HepG2 (cell line): ENCODE measurements around the gene PLAA. TPM values are rescaled to one million over a fixed set of nuclear protein-coding genes. Genes with fewer than 3 reads are reported as not detected.
A peak's percentile ranks its signal among the peaks of the same experiment; 100 is the strongest.

Experiments used
- FLYWCH1 ChIP-seq: sonication (generic); formaldehyde crosslinking; IDR thresholded peaks from 2 replicates; pipeline ENCODE4 v1.8.1; 2023; ENCODE audit warnings: mild to moderate bottlenecking, missing genetic modification reagents
- GZF1 ChIP-seq: sonication (generic); formaldehyde crosslinking; IDR thresholded peaks from 2 replicates; pipeline ENCODE4 v1.5.1; 2020; ENCODE audit warnings: mild to moderate bottlenecking, missing genetic modification reagents
- KAT8 ChIP-seq: IDR thresholded peaks from 2 replicates; pipeline ENCODE4 v1.6.1; 2016; ENCODE audit warnings: missing genetic modification reagents, missing compliant biosample characterization
- MATR3 ChIP-seq: sonication (generic); formaldehyde crosslinking; IDR thresholded peaks from 2 replicates; pipeline ENCODE4 v1.4.0; 2020; ENCODE audit warnings: missing genetic modification reagents
- MAZ ChIP-seq, 2 experiments: sonication (generic) in 1 of 2; formaldehyde crosslinking in 1 of 2; IDR thresholded peaks; 2 replicates each; pipeline versions ENCODE4 v1.5.0 to v1.6.1; 2012 to 2020; ENCODE audit warnings: low read depth in 2 of 2, mild to moderate bottlenecking in 2 of 2, borderline replicate concordance in 1 of 2, improper control_type of control experiment in 1 of 2, low read length in 1 of 2, missing genetic modification reagents in 1 of 2, moderate library complexity in 1 of 2
- MIXL1 ChIP-seq: IDR thresholded peaks from 2 replicates; pipeline ENCODE4 v1.6.1; 2016
- NAIF1 ChIP-seq: sonication (generic); formaldehyde crosslinking; IDR thresholded peaks from 2 replicates; pipeline ENCODE4 v1.5.0; 2020; ENCODE audit warnings: mild to moderate bottlenecking, missing genetic modification reagents, borderline replicate concordance
- NR2F6 ChIP-seq, 2 experiments: IDR thresholded peaks; 2 replicates each; pipeline ENCODE4 v1.6.1; 2016; ENCODE audit warnings: antibody characterized with exemption in 1 of 2, mild to moderate bottlenecking in 1 of 2
- SALL2 ChIP-seq: sonication (generic); formaldehyde crosslinking; IDR thresholded peaks from 2 replicates; pipeline ENCODE4 v1.8.1; 2023; ENCODE audit warnings: mild to moderate bottlenecking, missing genetic modification reagents, inconsistent platforms
- SAP130 ChIP-seq: IDR thresholded peaks from 2 replicates; pipeline ENCODE4 v1.6.1; 2016; ENCODE audit warnings: low read depth
- SMARCC2 ChIP-seq: fragments of 450-650 bp; IDR thresholded peaks from 2 replicates; pipeline ENCODE4 v1.6.1; 2017; ENCODE audit warnings: antibody characterized with exemption, mild to moderate bottlenecking
- SP5 ChIP-seq: IDR thresholded peaks from 2 replicates; pipeline ENCODE4 v1.6.1; 2016; ENCODE audit warnings: low read depth, borderline replicate concordance
- ZMAT3 ChIP-seq: sonication (generic); formaldehyde crosslinking; conservative IDR thresholded peaks from 2 replicates; pipeline ENCODE4 v1.7.0; 2021; ENCODE audit warnings: missing genetic modification reagents
- ZNF530 ChIP-seq: sonication (generic); formaldehyde crosslinking; IDR thresholded peaks from 2 replicates; pipeline ENCODE4 v1.5.0; 2020; ENCODE audit warnings: low read depth, mild to moderate bottlenecking, missing genetic modification reagents
- ZNF674 ChIP-seq: sonication (generic); formaldehyde crosslinking; IDR thresholded peaks from 2 replicates; pipeline ENCODE4 v1.5.0; 2020; ENCODE audit warnings: low read depth, mild to moderate bottlenecking, missing genetic modification reagents
- ZNF678 ChIP-seq: sonication (generic); formaldehyde crosslinking; IDR thresholded peaks from 2 replicates; pipeline ENCODE4 v1.4.0; 2020; ENCODE audit warnings: mild to moderate bottlenecking, missing genetic modification reagents
- ZNF724P ChIP-seq: sonication (generic); formaldehyde crosslinking; IDR thresholded peaks from 2 replicates; pipeline ENCODE4 v1.8.0; 2022; ENCODE audit warnings: missing genetic modification reagents, borderline replicate concordance
- ZNF879 ChIP-seq: sonication (generic); formaldehyde crosslinking; IDR thresholded peaks from 2 replicates; pipeline ENCODE4 v1.8.1; 2023; ENCODE audit warnings: missing genetic modification reagents
- polyA plus RNA-seq, 8 experiments: library from polyadenylated mRNA; depleted of rRNA in 3 of 8; stranded (reverse) in 7 of 8; unstranded in 1 of 8; fragments of >200 nt; fragmentation: Illumina TruSeq in 4 of 8; extraction: Trizol in 4 of 8; gene quantifications; 2 replicates each; pipeline versions ENCODE4 v1.2.1 to v1.2.3, GENCODE V29; 2011 to 2016; ENCODE audit warnings: low read depth in 4 of 8, missing spikeins in 1 of 8, mixed read lengths in 1 of 8; ENCODE audit not compliant: insufficient read depth in 1 of 8
- total RNA-seq, 5 experiments: library from RNA; depleted of rRNA; stranded (reverse); fragments of >200 nt; fragmentation: Illumina TruSeq; extraction: Trizol; gene quantifications; 2 replicates each; pipeline ENCODE4 v1.2.3, GENCODE V29; 2016; ENCODE audit warnings: low read depth in 1 of 5
- TF ChIP-seq, protein P1 (sequence below): sonication (generic); formaldehyde crosslinking; IDR thresholded peaks from 2 replicates; pipeline ENCODE4 v1.4.0; 2020; ENCODE audit warnings: missing genetic modification reagents, borderline replicate concordance
- TF ChIP-seq, protein P2 (sequence below): sonication (generic); formaldehyde crosslinking; IDR thresholded peaks from 2 replicates; pipeline ENCODE4 v1.5.0; 2020; ENCODE audit warnings: mild to moderate bottlenecking, missing genetic modification reagents
- TF ChIP-seq, protein P3 (sequence below), 2 experiments: fragments of 450-650 bp in 1 of 2; sonication (generic) in 1 of 2; formaldehyde crosslinking; IDR thresholded peaks; 2 replicates each; pipeline versions ENCODE4 v1.5.0 to v1.8.0; 2020 to 2022; ENCODE audit warnings: mild to moderate bottlenecking in 1 of 2, missing genetic modification reagents in 1 of 2

PLAA gene
- total and polyA plus RNA-seq, 2 of the 13 experiments (the other 11 are each of a cell fraction or from before 2014, with no cell fraction given): 5.8 to 22.9 TPM

DNA sequence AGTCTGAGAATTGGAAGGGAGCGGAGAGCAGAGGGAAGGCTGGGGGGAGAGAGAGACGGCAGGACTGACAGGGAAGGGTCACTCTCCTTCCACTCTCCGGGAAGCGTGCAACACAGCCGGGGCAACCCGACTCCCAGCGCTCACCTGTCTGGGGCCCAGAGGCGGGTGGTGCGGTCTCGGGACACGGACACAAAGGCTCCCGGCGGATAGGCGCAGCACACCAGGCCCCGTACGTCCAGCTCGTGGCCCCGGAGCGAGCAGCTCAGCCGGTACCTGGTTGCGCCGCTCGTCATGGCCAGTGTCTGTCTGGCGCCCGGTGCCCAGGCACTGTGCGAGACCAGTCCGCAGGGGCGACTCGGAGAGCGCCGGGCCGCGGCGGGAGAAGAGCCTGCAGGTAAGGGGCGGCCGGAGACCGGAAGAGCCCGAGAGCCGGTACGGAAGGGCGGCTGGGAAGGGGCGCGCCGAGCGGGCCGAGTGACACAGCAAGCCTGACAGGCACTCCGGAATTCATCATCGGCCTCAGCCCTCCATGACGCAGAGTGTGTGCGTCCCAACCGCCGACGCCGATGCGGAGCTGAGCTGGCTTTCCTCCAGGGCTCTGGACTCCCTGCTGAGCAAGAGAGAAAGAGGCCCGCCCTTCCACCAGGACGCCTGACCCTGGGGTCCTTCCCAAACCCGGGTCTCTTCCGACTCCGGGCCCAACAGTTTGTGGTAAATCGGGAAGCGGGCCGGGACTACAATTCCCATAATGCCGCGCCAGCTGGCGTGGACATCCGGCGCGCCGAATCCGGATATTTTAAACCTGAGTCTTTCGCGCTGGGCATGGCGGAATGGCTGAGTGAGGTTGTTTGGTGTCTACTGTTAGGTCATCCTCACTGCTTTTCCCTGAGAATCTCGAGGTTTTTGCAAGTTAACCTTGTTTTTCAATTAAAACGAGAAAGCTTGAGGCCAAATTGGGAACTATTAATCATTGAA lies at the start of gene PLAA (continued):
- TF ChIP-seq, protein P1, sequence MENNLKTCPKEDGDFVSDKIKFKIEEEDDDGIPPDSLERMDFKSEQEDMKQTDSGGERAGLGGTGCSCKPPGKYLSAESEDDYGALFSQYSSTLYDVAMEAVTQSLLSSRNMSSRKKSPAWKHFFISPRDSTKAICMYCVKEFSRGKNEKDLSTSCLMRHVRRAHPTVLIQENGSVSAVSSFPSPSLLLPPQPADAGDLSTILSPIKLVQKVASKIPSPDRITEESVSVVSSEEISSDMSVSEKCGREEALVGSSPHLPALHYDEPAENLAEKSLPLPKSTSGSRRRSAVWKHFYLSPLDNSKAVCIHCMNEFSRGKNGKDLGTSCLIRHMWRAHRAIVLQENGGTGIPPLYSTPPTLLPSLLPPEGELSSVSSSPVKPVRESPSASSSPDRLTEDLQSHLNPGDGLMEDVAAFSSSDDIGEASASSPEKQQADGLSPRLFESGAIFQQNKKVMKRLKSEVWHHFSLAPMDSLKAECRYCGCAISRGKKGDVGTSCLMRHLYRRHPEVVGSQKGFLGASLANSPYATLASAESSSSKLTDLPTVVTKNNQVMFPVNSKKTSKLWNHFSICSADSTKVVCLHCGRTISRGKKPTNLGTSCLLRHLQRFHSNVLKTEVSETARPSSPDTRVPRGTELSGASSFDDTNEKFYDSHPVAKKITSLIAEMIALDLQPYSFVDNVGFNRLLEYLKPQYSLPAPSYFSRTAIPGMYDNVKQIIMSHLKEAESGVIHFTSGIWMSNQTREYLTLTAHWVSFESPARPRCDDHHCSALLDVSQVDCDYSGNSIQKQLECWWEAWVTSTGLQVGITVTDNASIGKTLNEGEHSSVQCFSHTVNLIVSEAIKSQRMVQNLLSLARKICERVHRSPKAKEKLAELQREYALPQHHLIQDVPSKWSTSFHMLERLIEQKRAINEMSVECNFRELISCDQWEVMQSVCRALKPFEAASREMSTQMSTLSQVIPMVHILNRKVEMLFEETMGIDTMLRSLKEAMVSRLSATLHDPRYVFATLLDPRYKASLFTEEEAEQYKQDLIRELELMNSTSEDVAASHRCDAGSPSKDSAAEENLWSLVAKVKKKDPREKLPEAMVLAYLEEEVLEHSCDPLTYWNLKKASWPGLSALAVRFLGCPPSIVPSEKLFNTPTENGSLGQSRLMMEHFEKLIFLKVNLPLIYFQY (CRISPR knock-in tag): peak; percentile 79; the same call in 1 of the 2 replicates
- TF ChIP-seq NAIF1 (CRISPR knock-in tag) (no peak), ZNF530 (CRISPR knock-in tag) (no peak), ZNF678 (CRISPR knock-in tag) (peak; percentile 85; the same call in 1 of the 2 replicates), SALL2 (CRISPR knock-in tag) (no peak; the same call in 1 of the 2 replicates), ZNF879 (no peak), SMARCC2 (no peak), MATR3 (CRISPR knock-in tag) (no peak), SP5 (no peak), NR2F6 (IDR thresholded peaks at IDR 0.05) (no peak), NR2F6 (CRISPR knock-in tag; IDR thresholded peaks at IDR 0.05) (0 out of 2 replicates have a peak, but pooled peaks have one; percentile 33), SAP130 (peak; percentile 96), MAZ (IDR thresholded peaks at IDR 0.05; ENCODE audit: borderline replicate concordance, low read depth, low read length) (no peak), MAZ (CRISPR knock-in tag; IDR thresholded peaks at IDR 0.05; ENCODE audit: low read depth) (peak; percentile 78), FLYWCH1 (CRISPR knock-in tag) (no peak), GZF1 (CRISPR knock-in tag) (peak; percentile 81; the same call in 1 of the 2 replicates), KAT8 (CRISPR knock-in tag) (peak; percentile 96), MIXL1 (no peak; the same call in 1 of the 2 replicates), ZMAT3 (peak; percentile 89), ZNF674 (CRISPR knock-in tag) (no peak), ZNF724P (CRISPR knock-in tag) (0 out of 2 replicates have a peak, but pooled peaks have one; percentile 27)
- TF ChIP-seq, protein P2, sequence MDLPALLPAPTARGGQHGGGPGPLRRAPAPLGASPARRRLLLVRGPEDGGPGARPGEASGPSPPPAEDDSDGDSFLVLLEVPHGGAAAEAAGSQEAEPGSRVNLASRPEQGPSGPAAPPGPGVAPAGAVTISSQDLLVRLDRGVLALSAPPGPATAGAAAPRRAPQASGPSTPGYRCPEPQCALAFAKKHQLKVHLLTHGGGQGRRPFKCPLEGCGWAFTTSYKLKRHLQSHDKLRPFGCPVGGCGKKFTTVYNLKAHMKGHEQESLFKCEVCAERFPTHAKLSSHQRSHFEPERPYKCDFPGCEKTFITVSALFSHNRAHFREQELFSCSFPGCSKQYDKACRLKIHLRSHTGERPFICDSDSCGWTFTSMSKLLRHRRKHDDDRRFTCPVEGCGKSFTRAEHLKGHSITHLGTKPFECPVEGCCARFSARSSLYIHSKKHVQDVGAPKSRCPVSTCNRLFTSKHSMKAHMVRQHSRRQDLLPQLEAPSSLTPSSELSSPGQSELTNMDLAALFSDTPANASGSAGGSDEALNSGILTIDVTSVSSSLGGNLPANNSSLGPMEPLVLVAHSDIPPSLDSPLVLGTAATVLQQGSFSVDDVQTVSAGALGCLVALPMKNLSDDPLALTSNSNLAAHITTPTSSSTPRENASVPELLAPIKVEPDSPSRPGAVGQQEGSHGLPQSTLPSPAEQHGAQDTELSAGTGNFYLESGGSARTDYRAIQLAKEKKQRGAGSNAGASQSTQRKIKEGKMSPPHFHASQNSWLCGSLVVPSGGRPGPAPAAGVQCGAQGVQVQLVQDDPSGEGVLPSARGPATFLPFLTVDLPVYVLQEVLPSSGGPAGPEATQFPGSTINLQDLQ (CRISPR knock-in tag): no peak
- TF ChIP-seq, protein P3, sequence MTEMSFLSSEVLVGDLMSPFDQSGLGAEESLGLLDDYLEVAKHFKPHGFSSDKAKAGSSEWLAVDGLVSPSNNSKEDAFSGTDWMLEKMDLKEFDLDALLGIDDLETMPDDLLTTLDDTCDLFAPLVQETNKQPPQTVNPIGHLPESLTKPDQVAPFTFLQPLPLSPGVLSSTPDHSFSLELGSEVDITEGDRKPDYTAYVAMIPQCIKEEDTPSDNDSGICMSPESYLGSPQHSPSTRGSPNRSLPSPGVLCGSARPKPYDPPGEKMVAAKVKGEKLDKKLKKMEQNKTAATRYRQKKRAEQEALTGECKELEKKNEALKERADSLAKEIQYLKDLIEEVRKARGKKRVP (CRISPR knock-in tag; IDR thresholded peaks at IDR 0.05): 0 out of 4 replicates have a peak, but pooled peaks of 1 of the 2 experiments have one; percentile 27
